HG03521 (cell line): ENCODE measurements around the gene TRIM66.

ENCODE experiments used
- ATAC-seq: cut with Tn5 transposase; IDR thresholded peaks from one replicate; pipeline ENCODE4 v1.9.1; 2021; ENCODE audit warnings: mild to moderate bottlenecking, moderate library complexity; ENCODE audit not compliant: unreplicated experiment

The TRIM66 gene

DNA sequence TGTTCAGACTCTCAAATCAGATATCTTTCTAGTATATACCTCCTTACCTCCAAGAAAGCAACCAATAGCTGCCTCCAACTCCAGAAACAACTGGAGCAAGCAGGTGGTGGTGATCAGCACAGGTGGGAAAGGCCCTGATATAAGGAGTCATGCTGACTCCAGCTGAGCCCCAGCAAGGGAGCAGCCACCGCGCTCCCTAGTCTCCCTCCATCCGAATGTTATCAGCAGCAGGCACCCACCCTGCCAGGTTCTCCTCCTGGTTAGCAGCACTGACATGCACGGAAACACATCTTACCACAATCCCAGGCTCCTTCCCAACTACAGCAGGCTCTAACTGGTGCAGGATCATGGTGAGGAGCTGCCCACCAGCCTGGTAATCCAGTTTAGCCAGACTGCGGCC, 69.9 kb downstream of the TRIM66 start:
- no peak for ATAC-seq

DNA sequence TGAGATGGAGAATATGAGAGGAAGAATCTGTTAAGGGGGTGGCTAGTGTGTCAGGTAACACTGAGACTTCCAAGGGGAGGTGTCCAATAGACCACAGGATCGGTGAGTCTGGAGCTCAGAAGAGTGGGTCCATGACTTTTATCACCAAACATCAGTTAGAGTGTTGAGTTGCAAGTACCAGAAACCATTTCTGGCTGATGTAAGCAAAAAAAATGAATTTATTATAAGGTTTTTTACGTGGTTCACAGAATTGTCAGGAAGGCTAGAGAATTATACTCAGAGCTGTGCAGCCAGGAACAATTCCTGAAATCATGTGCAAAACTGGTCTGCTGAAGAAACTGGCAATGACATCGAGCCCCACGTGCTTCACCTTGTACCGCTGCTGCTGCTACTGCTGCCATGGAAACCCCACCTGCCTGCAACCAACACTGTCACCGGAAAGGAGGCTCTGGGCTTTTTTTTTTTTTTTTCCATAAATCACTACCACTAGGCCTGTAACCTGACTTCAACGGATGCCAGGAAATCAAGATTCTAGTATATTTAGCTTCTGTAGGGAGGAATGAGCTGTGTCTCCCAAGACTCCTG, 71.8 kb downstream of the TRIM66 start:
- ATAC-seq = no peak

DNA sequence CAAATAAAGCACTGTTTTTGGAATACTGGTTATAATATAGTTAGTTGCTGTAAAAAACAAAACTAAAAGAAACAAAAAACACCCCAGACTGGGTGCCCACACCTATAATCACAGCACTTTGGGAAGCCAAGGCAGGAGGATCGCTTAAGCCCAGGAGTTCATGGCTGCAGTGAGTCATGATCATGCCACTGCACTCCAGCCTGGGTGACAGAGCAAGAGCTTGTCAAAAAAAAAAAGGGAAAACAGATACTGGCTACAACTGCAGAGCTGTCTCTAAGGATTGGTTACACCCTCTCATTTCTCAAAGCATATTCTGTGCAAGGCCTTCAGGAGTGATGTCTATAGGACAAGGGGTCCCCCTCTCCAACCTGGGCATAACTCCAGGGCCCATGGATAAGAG, 73.8 kb downstream of the TRIM66 start:
- no peak for ATAC-seq

DNA sequence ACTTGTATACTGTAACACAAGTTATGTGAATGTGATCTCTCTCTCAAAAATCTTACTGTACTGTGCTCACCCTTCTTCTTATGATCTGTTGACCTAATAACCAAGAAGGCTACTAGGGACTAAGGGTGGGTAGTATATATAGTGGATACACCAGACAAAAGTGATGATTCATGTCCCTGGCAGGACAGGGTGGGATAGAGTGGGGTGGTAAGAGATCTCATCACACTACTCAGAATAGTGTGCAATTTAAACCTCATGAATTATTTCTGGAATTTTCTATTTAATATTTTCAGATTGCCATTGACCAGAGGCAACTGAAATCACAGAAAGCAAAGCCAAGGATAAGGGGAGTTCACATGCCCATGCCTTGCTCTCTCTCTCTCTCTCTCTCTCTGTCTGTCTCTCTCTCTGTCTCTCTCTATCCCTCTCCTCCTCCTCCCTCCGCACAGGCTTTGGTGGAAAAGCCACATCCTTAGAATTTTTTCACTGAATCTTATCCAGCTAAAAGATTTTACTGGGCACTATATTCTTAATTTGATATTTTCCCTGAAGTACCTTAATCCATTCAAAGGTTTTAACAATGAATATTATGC, 76.4 kb downstream of the TRIM66 start:
- no peak for ATAC-seq

- ATAC-seq = peak; percentile 78
These were observed 78.3 kb downstream of the TRIM66 start for GRCh38 chr11:8604078-8604723.

- no peak for ATAC-seq
These were observed 78.8 kb downstream of the TRIM66 start for GRCh38 chr11:8603696-8604077.

GRCh38 chr11:8601376-8602133, 80.9 kb downstream of the TRIM66 start:
- no peak for ATAC-seq

DNA sequence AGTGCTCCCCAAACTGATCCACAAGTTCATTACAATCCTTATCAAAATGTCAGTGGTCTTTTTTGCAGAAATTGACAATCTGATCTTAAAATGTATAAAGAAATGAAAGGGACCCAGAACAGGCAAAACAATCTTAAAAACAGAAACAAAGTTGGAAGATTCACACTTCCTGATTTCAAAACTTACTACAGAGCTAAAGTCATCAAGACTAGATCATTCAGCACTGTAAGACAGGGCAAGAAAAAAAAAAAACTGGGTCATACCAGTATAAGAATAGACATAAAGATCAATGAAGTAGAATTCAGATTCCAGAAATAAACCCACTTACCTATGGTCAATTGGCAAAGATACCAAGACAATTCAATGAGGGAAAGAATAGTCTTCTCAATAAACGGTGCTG, 84.0 kb downstream of the TRIM66 start:
- ATAC-seq = no peak

GRCh38 chr11:8597182-8597581, 85.3 kb downstream of the TRIM66 start:
- ATAC-seq = no peak

DNA sequence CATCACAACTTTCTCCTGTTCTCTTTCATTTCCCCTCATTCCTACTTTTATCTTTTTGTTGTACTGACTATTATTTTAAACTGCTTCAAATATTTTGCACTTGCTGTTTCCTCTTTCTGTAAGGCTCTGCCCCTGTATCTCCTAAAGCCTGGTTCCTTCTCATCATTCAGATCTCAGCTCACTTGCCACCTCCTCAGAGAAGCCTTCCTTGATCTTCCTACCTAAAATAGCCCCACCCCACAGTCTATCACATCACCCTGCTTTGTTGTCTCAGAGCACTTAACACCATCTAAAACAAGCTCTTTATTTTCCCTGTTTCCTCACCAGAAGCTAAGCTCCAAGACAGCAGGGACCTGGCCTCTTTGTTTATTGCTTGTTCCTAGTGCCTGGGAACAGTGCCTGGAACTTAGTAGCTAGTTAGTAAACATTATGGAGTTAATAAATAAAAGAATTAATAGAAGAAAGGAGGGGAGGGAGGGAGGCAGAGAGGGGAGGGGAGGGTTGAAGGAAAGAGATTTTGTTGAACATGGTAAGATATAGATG, 85.9 kb downstream of the TRIM66 start:
- no peak for ATAC-seq

- peak; percentile 91 for ATAC-seq
These were observed 88.2 kb downstream of the TRIM66 start, which contains the start of gene STK33 for GRCh38 chr11:8593935-8594909. Gene STK33, minus strand, starts transcription at chr11:8594228. Its CDS starts 119,323 bp downstream, at chr11:8474905.

DNA sequence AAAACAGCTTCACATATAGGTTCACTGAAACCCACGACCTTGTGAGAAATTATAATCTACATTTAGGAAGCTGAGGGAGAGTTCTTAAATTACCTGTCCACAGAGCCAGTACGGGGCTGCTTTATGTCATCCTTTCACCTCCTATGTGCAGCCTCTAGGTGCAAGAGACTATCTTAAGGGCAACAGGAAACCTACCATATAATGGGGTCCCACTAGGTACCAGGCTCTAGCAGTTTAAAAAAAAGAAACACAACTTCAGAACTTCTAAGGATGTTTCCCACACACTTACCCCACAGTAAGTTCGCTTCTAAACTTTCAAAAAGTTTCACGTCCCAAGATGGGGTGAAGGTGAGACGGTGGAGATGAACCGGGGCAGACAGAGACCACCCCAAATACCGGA, 89.0 kb downstream of the TRIM66 start:
- peak; percentile 23 for ATAC-seq

GRCh38 chr11:8587915-8588314, 94.5 kb downstream of the TRIM66 start:
- no peak for ATAC-seq

GRCh38 chr11:8586805-8587204, 95.7 kb downstream of the TRIM66 start:
- ATAC-seq = no peak

GRCh38 chr11:8586184-8586583, 96.3 kb downstream of the TRIM66 start:
- no peak for ATAC-seq

DNA sequence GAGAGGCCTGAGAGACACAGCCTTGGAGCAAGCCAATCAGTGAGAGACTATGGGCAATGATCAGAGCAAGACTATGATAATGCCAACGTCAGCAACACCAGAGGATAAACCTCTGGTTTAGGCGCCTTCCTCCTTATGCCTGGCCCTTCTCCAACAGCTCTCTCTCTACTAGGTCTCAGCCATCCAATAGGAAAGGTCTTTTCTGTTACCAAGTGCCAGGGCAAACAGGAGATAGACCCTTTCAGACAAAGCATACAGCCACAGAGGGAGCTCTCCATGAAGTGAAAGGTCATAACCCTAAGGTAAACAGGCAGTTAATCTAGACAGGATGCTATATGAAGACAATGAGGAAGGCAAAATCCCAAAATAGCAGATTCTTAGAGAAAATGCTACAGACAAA, 98.0 kb downstream of the TRIM66 start:
- ATAC-seq = no peak

GRCh38 chr11:8584082-8584481, 98.4 kb downstream of the TRIM66 start:
- ATAC-seq = no peak

GRCh38 chr11:8581300-8581699, 101.2 kb downstream of the TRIM66 start:
- ATAC-seq = no peak

- ATAC-seq = no peak
These were observed 104.5 kb downstream of the TRIM66 start for GRCh38 chr11:8577791-8578581.

GRCh38 chr11:8574798-8575197, 107.7 kb downstream of the TRIM66 start:
- ATAC-seq = no peak
